Ascending aorta (tissue), 2 donors: ENCODE measurements around the gene TMC1. TPM values are rescaled to one million over a fixed set of nuclear protein-coding genes. Genes with fewer than 3 reads are reported as not detected.

Experiments
- DNase-seq, 2 donors: peaks; one replicate each; pipeline ENCODE4 v3.0.0-alpha.2; 2019; ENCODE audit warnings: low spot score in 2 of 2
- H3K27ac ChIP-seq, 2 donors: fragments of 200-600 bp; sonication (generic); one replicate each; pipeline ENCODE4 v1.5.1; 2016 to 2017; ENCODE audit warnings: mild to moderate bottlenecking in 1 of 2
- H3K27me3 ChIP-seq: fragments of 200-600 bp; sonication (generic); one replicate; pipeline ENCODE4 v1.5.1; 2017
- H3K36me3 ChIP-seq, 2 donors: fragments of 200-600 bp; sonication (generic); one replicate each; pipeline ENCODE4 v1.5.1; 2016
- H3K4me1 ChIP-seq, 2 donors: fragments of 200-600 bp; sonication (generic); one replicate each; pipeline ENCODE4 v1.5.1; 2016 to 2017; ENCODE audit warnings: mild to moderate bottlenecking in 1 of 2
- H3K4me3 ChIP-seq, 2 donors: fragments of 200-600 bp; sonication (generic); one replicate each; pipeline ENCODE4 v1.5.1; 2016 to 2017; ENCODE audit warnings: mild to moderate bottlenecking in 1 of 2
- H3K9me3 ChIP-seq, 2 donors: fragments of 200-600 bp; sonication (generic); one replicate each; pipeline ENCODE4 v1.5.1; 2016
- intact Hi-C: fragments of 100-400 bp; cut with DNase I; formaldehyde crosslinking; loops from one replicate; pipeline ENCODE4 v1.15.1; 2023
- total RNA-seq: library from RNA; depleted of rRNA; stranded (reverse); fragments of >200 nt; gene quantifications from one replicate; pipeline ENCODE4 v1.1.0, GENCODE V29; 2016
- TF ChIP-seq, protein P1 (sequence below), 3 experiments: fragments of 200-600 bp in 2 of 3; fragments of 450-650 bp in 1 of 3; sonication (generic) in 2 of 3; IDR thresholded peaks; one replicate each; pipeline ENCODE4 v1.5.1; 2016 to 2019; ENCODE audit warnings: antibody characterized with exemption in 3 of 3, mild to moderate bottlenecking in 1 of 3, moderate library complexity in 1 of 3

TMC1 gene
- total RNA-seq, 1 donor from 2014 or later = not detected

DNA sequence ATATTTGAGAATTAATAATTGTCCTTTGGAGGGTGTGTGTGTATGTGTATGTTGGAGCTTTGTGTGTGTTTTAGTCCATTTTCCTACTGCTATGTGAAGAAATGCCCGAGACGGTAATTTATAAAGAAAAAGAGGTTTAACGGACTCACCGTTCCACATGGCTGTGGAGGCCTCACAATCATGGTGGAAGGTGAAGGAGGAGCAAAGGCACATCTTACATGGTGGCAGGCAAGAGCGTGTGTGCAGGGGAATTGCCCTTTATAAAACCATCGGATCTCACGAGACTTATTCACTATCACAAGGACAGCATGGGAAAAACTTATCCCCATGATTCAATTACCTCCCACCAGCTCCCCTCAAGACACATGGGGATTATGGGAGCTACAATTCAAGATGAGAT lies 44.1 kb downstream of the TMC1 start:
- Histone ChIP-seq H3K9me3 (no peaks in the 10 kb centered on the region), H3K36me3 (no peaks in the 10 kb centered on the region), H3K4me1 (no peaks in the 10 kb centered on the region), H3K4me3 (no peak overlapping the region), H3K27me3 (no peaks in the 10 kb centered on the region), H3K27ac (no peak overlapping the region)
- DNase-seq = no peak
- TF ChIP-seq, protein P1, sequence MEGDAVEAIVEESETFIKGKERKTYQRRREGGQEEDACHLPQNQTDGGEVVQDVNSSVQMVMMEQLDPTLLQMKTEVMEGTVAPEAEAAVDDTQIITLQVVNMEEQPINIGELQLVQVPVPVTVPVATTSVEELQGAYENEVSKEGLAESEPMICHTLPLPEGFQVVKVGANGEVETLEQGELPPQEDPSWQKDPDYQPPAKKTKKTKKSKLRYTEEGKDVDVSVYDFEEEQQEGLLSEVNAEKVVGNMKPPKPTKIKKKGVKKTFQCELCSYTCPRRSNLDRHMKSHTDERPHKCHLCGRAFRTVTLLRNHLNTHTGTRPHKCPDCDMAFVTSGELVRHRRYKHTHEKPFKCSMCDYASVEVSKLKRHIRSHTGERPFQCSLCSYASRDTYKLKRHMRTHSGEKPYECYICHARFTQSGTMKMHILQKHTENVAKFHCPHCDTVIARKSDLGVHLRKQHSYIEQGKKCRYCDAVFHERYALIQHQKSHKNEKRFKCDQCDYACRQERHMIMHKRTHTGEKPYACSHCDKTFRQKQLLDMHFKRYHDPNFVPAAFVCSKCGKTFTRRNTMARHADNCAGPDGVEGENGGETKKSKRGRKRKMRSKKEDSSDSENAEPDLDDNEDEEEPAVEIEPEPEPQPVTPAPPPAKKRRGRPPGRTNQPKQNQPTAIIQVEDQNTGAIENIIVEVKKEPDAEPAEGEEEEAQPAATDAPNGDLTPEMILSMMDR (IDR thresholded peaks at IDR 0.05) = no peak
- intact Hi-C loops = no loop called here

DNA sequence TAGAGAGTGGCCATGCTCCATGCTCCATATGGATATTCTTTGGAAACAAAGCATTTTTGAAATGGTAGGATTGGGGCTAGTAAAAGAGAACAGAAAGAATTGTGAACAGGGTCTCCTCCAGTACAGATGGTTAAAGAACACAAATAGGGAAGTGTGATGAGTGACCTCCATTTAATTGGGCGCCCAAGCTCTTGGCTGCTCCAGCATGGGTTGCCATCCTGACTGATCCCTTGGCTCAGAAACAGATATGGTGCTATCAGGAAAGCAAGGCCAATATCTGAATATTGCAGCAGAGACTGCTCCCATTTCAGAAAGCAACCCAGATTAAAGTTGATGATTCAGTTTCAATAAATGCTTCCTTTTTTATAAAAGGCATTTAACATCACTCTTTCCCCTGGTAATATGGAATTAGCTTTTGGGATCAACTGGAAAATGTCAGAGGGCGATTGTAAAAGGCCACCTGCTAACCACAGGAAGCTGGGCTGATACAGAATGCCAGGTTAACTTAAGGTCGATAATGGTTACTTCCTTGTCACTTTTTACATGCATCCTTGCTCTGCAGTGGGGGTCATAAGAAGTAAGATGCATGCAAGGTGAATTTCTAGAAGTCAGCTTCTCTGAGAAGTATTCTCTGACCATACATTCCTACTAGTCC lies 52.9 kb downstream of the TMC1 start:
- intact Hi-C loops = no loop called here
- no peaks in the 10 kb centered on the region for H3K9me3 ChIP-seq
- peaks cover 3 to 12% of the 10 kb centered on the region in 2 donors for H3K4me1 ChIP-seq
- no peak overlapping the region for H3K27ac ChIP-seq
- H3K36me3 ChIP-seq = no peaks in the 10 kb centered on the region
- H3K27me3 ChIP-seq = no peaks in the 10 kb centered on the region
- H3K4me3 ChIP-seq = no peak overlapping the region
- TF ChIP-seq, protein P1 (IDR thresholded peaks at IDR 0.05) = no peak
- DNase-seq = no peak

DNA sequence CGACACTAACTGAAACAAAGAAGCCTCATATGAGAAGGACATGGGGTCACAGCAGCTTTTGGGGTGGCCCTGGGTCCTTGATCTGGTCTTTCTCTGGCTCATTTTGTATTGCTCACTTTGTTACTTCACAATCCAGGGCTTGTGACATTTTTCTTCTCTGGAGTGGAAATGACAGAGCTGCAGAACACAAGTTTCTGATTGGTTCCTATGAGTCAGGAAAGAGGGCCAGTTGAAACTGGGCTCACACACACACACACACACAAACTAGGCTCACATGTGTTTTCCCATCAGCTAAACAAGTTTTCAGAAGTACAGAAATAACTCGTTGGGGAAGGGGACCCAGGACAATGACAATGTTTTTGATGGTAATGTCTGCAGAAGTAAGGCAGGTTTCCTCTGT lies 54.3 kb downstream of the TMC1 start:
- TF ChIP-seq, protein P1 (IDR thresholded peaks at IDR 0.05) = no peak
- H3K4me3 ChIP-seq = no peak overlapping the region
- intact Hi-C loops = no loop called here
- peaks cover 3 to 16% of the 10 kb centered on the region in 2 donors for H3K4me1 ChIP-seq
- no peak overlapping the region for H3K27ac ChIP-seq
- H3K36me3 ChIP-seq = no peaks in the 10 kb centered on the region
- H3K9me3 ChIP-seq = no peaks in the 10 kb centered on the region
- H3K27me3 ChIP-seq = no peaks in the 10 kb centered on the region
- DNase-seq = no peak

DNA sequence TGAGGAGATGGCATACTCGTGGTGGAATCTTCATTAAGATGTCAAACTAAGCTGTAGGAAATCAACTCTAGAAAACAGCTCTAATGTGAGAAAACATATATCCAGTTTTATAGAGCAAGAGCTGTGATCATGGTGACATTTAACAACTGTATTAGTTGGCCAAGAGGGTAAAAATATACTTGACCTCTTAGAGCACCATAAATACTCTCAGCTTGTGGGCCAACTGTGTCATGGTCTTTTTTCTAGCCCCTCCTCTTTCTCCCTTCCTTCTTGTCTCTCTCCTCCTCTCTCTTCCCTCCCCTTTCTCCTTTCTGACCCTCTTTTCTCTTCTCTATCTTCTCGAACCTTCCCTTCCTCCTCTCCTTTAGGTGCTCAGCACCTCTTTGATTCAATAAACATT lies 54.7 kb downstream of the TMC1 start:
- TF ChIP-seq, protein P1 (IDR thresholded peaks at IDR 0.05) = no peak
- no peak for DNase-seq
- no peak overlapping the region for H3K4me3 ChIP-seq
- no peaks in the 10 kb centered on the region for H3K9me3 ChIP-seq
- H3K36me3 ChIP-seq = no peaks in the 10 kb centered on the region
- peak overlapping the region in 1 of 2 donors; percentile 29 for H3K27ac ChIP-seq
- intact Hi-C loops = no loop called here
- no peaks in the 10 kb centered on the region for H3K27me3 ChIP-seq
- H3K4me1 ChIP-seq = peaks cover 3 to 16% of the 10 kb centered on the region in 2 donors

DNA sequence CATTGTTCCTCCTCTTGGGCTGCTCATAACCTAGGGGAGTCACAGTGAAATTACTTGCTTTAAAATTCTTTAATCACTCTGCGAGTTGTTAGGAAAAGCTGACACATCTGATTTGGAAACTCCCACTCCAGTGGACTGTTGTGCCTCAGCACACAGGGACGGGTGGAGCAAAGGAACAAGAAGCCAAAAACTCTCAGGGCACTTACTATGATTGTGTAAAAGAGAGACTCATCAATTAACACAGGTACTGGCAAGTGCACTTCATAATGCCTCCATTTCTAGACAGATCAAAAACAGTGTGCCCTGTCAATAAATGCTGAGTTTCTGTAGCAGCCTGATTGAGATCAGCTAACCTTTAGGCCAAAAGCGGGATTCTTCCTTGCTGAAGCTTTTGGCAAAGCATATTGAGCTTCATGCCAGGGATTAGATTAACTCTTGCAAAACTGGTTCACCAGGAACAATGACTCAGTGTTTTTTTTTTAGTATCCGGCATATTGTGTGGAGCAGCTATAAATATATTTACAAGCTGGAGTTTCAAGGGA lies 55.9 kb downstream of the TMC1 start:
- Histone ChIP-seq H3K36me3 (no peaks in the 10 kb centered on the region), H3K27ac (peak overlapping the region; percentile 7 to 54), H3K9me3 (no peaks in the 10 kb centered on the region), H3K4me1 (peaks cover 3 to 16% of the 10 kb centered on the region in 2 donors), H3K27me3 (no peaks in the 10 kb centered on the region), H3K4me3 (no peak overlapping the region)
- DNase-seq = no peak
- intact Hi-C loops = no loop called here
- TF ChIP-seq, protein P1 (IDR thresholded peaks at IDR 0.05) = no peak
